ENCODE data around the gene AKAP6. TPM values are rescaled to one million over a fixed set of nuclear protein-coding genes. Genes with fewer than 3 reads are reported as not detected.
"Not testable (repeated sequence)": the region's sequence is repeated elsewhere in the genome, so short reads cannot be mapped to it uniquely, and the experiment has no call there.

AKAP6 gene
- total RNA-seq, 1 donor from 2014 or later, result 1.5 TPM

DNA sequence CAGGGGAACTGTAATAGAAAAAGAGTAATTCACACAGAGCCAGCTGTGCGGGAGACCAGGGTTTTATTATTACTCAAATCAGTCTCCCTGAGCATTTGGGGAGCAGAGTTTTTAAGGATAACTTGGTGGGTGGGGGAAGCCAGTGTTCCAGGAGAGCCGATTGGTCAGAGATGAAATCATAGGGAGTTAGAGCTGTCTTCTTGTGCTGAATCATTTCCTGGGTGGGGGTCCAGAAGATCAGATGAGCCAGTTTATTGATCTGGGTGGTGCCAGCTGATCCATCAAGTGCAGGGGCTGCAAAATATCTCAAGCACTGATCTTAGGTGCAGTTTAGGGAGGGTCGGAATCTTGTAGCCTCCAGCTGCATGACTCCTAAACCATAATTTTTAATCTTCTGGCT lies 44.1 kb downstream of the AKAP6 start:
- not testable (repeated sequence) for DNase-seq (ENCODE audit: low spot score)

DNA sequence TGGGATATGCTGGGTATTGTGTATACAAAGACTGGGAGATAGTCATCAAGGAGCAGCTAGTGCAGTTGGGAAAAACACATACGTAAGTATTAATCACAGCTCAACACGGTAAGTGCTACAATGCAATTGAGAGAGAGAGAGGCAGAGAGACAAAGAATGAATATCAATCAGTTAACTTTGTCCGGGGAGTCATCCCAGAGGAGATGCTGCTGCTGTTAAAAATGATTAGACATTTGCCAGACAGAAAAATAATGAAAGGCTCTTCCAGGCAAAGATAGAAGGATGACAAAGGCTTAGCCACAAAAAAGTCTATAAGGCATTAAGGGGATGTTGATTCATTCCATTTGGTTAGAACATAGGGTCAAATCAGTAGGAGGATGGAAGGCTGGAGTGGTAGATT lies 45.1 kb downstream of the AKAP6 start:
- DNase-seq (ENCODE audit: low spot score), result no peak

DNA sequence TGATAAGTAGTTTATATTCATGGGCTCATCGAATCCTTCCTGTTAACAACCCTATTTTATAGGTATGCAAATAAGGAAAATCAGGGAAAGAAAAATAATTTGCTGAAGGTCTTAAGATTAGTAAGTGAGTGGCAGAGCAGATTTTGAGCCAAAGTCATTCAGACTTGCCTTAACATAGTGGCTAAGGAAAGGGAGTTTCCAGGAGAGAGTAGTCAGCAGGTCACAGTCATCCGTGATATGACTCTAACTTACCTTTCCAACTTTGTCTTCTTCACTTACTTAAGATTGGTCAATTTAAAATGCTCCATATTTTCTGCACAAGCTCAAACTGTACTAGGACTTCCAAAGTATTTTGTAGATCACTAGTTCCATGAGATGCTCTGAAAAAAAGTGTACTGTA lies 46.6 kb downstream of the AKAP6 start:
- no peak for DNase-seq (ENCODE audit: low spot score)

DNA sequence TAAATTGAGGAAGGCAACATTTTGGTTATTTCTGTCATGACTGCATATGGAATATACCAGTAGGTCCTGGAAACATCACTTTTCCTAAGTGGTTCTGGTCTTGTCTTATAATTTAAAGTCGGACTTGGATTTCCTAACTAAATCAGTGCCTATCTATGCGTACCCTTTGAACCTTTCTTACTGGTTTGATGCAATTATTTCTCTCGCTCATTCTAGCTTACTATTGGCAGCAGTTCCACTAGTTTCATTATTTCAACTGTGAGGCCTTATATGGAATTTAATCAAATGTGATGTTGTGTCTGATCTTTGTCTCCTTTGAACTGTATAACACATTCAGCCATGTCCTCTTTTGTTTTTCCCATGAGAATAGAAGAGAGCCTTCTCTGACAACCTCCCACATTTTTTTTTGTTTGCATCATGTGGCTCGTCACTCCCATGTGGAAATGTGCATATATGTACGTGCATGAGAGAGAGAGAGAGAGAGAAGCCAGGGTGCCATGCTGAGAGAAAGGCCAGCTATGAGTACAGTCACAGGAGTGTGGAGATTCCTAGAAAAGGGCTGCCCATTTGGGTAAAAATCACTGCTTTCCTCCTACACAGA lies 48.0 kb downstream of the AKAP6 start:
- DNase-seq (ENCODE audit: low spot score), result no peak

DNA sequence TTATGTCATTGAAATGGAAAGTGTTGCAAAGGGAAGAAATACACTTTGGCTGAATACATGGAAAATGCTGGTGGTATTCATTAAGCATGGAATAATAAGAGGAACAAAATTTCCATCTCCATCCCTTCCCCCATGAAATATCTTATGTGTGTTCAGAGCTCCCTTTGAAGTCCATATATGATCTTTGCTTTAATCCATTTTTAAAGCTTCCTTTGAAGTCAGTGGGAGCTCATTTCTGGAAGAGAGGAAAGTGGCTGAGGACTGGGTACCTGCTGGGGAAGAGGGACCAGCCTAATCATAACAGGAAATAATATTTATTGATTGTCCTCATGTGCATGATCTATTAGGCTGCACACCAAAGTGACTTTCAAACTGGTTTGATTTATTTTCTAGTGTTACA lies 49.2 kb downstream of the AKAP6 start:
- DNase-seq (ENCODE audit: low spot score), result no peak

GRCh38 chr14:32379447-32379846 lies 50.3 kb downstream of the AKAP6 start:
- no peak for DNase-seq (ENCODE audit: low spot score)

DNA sequence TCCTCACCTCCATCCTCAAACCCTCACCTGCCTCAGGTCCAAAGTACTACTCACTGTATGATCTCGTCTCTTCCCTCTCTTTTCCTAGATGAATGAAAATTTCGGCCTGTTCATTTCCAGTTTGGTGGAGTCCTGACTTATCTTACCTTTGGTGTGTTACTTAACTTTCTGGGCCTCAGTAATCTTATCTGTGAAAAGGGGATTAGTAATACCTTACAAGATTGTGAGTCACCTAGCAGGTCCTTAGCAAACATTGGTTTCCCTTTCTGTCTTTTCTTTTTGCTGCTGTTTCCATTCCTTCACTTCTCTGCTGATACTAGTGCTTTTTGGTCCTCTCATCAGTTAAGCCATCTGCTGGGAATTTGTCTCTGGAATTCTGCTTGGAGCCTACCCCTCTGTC lies 52.8 kb downstream of the AKAP6 start:
- DNase-seq (ENCODE audit: low spot score), result no peak

GRCh38 chr14:32382704-32383103 lies 53.6 kb downstream of the AKAP6 start:
- no peak for DNase-seq (ENCODE audit: low spot score)

- DNase-seq (ENCODE audit: low spot score), result no peak
Measured at GRCh38 chr14:32383364-32384009, 54.4 kb downstream of the AKAP6 start.

GRCh38 chr14:32384464-32384863 lies 55.4 kb downstream of the AKAP6 start:
- no peak for DNase-seq (ENCODE audit: low spot score)

DNA sequence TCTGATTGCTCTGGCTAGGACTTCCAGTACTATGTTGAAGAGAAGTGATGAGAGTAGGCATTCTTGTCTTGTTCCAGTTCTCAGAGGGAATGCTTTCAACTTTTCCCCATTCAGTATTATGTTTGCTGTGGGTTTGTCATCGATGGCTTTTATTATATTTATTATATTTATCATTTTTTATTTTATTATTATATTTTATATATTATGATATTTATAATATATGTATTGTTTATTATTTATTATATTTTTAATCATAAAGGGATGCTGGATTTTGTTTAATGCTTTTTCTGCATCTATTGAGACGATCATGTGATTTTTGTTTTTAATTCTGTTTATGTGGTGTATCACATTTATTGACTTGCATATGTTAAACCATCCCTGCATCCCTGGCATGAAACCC lies 58.2 kb downstream of the AKAP6 start:
- not testable (repeated sequence) for DNase-seq (ENCODE audit: low spot score)

GRCh38 chr14:32393119-32393518 lies 64.0 kb downstream of the AKAP6 start:
- DNase-seq (ENCODE audit: low spot score), result no peak

- no peak for DNase-seq (ENCODE audit: low spot score)
Measured at GRCh38 chr14:32394038-32394437, 64.9 kb downstream of the AKAP6 start.

DNA sequence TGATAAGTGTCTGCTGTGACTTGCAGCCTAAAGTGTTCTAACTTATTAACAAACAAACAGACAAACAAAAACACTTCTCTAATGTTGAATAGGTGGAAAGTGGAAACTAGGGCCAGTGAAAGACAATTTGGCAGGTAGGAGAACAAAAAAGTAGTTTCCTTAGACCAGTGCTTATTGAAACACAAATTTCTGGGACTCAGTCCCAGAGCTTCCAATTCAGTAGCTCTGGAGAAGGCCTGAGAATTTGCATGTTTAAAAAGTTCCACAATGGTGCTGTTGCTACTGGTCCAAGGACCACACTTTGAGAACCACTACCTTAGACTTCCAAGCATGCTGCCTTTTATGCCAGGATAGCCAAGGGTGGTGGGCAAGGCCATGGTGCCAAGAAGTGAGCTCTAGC lies 67.8 kb downstream of the AKAP6 start:
- no peak for DNase-seq (ENCODE audit: low spot score)

- DNase-seq (ENCODE audit: low spot score), result no peak
Measured at GRCh38 chr14:32397861-32398640, 69.0 kb downstream of the AKAP6 start.

GRCh38 chr14:32399920-32400319 lies 70.8 kb downstream of the AKAP6 start:
- DNase-seq (ENCODE audit: low spot score), result no peak

DNA sequence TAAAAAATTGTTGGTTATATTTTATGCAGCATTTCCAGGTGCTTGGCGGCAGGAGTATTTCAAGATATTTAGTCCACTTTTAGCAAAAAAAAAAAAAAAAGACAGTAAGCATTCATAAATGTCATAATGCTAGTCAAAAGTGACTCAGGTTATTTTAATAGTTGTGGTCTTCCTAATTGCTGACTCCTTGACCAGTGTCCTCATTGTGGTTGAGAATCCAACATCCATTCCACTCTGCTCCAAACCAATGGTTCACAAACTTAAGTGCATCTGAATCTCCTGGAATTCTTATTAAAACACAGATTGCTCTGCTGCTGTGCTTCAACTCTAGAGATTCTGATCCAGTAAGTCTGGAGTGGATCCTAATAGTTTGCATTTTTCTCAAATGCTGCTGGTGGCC lies 71.4 kb downstream of the AKAP6 start:
- no peak for DNase-seq (ENCODE audit: low spot score)

- DNase-seq (ENCODE audit: low spot score), result no peak
Measured at GRCh38 chr14:32403021-32403420, 73.9 kb downstream of the AKAP6 start.

- no peak for DNase-seq (ENCODE audit: low spot score)
Measured at GRCh38 chr14:32403688-32404087, 74.6 kb downstream of the AKAP6 start.

- DNase-seq (ENCODE audit: low spot score), result no peak
Measured at GRCh38 chr14:32404784-32405573, 75.9 kb downstream of the AKAP6 start.

DNA sequence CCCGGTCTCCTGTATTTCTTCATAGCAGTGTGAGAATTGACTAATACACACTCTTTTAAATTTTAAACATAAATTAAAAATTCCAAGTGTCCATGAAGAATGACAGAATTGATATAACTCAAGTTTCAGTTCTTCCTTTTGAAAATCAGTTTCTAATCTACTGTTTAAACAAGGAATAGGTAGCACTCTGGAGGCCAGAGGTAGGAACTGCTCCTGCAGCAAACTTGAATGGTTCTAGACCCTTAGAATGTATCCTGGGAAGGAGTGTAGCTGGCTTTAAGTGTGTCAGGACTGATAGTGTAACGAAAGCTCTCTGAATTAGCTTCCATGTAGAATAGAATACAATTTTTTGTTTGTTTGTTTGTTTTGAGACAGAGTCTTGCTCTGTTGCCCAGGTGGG lies 76.8 kb downstream of the AKAP6 start:
- DNase-seq (ENCODE audit: low spot score), result no peak

- no peak for DNase-seq (ENCODE audit: low spot score)
Measured at GRCh38 chr14:32407130-32407529, 78.0 kb downstream of the AKAP6 start.

Measured in mesenteric fat pad (tissue), 1 donor.